ENCODE data around the gene IRGQ. TPM values are rescaled to one million over a fixed set of nuclear protein-coding genes. Genes with fewer than 3 reads are reported as not detected.

Gene IRGQ
- polyA plus RNA-seq, 3 donors, result 1.8 to 49.6 (median 2.9) TPM

GRCh38 chr19:43572171-43572588, 23.8 kb downstream of the IRGQ start:
- Mint-ChIP-seq H3K4me3 (no peak overlapping the region), H3K27ac (peak overlapping the region in 4 of 7 donors; percentile 3 to 43 (median 20)), H3K36me3 (peaks cover 11 to 25% of the 10 kb centered on the region in 2 donors), H3K4me1 (peaks cover 25% of the 10 kb centered on the region), H3K27me3 (ENCODE audit: low read depth in 3 of 3) (peaks cover 0 to 2% (median 0%) of the 10 kb centered on the region in 3 donors), H3K9me3 (no peaks in the 10 kb centered on the region)
- Histone ChIP-seq H4K20me1 (ENCODE audit: insufficient read depth, low read length) (no peaks in the 10 kb centered on the region), H3K79me2 (ENCODE audit: insufficient read depth, low read length) (peaks cover 46% of the 10 kb centered on the region), H3K9me3 (replicated peaks in 1 of 2; ENCODE audit: control insufficient read depth in 1 of 2, insufficient read depth in 1 of 2, low read length in 2 of 2) (no peaks in the 10 kb centered on the region), H3K4me2 (replicated peaks; ENCODE audit: extremely low read depth, low read length, poor library complexity, severe bottlenecking) (no peak overlapping the region), H2AFZ (ENCODE audit: insufficient read depth, low read depth, low read length, poor library complexity, severe bottlenecking) (no peak overlapping the region), H3K27me3 (ENCODE audit: control insufficient read depth in 2 of 2, insufficient read depth in 2 of 2, low read length in 2 of 2) (no peaks in the 10 kb centered on the region), H3K4me1 (ENCODE audit: control insufficient read depth in 1 of 2, insufficient read depth in 2 of 2, low read length in 2 of 2) (peaks cover 18 to 19% of the 10 kb centered on the region in 2 donors), H3K4me3 (replicated peaks in 1 of 3; ENCODE audit: low read depth in 2 of 3, low read length in 3 of 3) (no peak overlapping the region), H3K36me3 (replicated peaks in 1 of 2; ENCODE audit: control insufficient read depth in 1 of 2, insufficient read depth in 2 of 2, low read length in 2 of 2) (peaks cover 0 to 17% of the 10 kb centered on the region in 2 donors), H3K9ac (ENCODE audit: insufficient read depth, low read length, poor library complexity, severe bottlenecking) (no peak overlapping the region), H3K27ac (ENCODE audit: low read depth in 1 of 2, low read length in 2 of 2) (no peak overlapping the region)
- TF ChIP-seq CTCF (IDR thresholded peaks at IDR 0.05), result no peak
- intact Hi-C loops (cut with micrococcal nuclease), result no loop called here
- no peak for DNase-seq
- 100% methylated on average over 1 of the region's 3 CpGs for WGBS (ENCODE audit: insufficient coverage)

GRCh38 chr19:43570174-43570791, 25.7 kb downstream of the IRGQ start:
- H3K27ac ChIP-seq (ENCODE audit: low read depth in 1 of 2, low read length in 2 of 2), result no peak overlapping the region
- peaks cover 50% of the 10 kb centered on the region for H3K79me2 ChIP-seq (ENCODE audit: insufficient read depth, low read length)
- H3K9ac ChIP-seq (ENCODE audit: insufficient read depth, low read length, poor library complexity, severe bottlenecking), result no peak overlapping the region
- peaks cover 0 to 17% of the 10 kb centered on the region in 2 donors for H3K36me3 ChIP-seq (replicated peaks in 1 of 2; ENCODE audit: control insufficient read depth in 1 of 2, insufficient read depth in 2 of 2, low read length in 2 of 2)
- Mint-ChIP-seq H3K4me3 (no peak overlapping the region), H3K27me3 (ENCODE audit: low read depth in 3 of 3) (no peaks in the 10 kb centered on the region), H3K27ac (no peak overlapping the region), H3K9me3 (no peaks in the 10 kb centered on the region), H3K4me1 (peaks cover 20% of the 10 kb centered on the region), H3K36me3 (peaks cover 13 to 28% of the 10 kb centered on the region in 2 donors)
- TF ChIP-seq CTCF (IDR thresholded peaks at IDR 0.05), result no peak
- H3K9me3 ChIP-seq (replicated peaks in 1 of 2; ENCODE audit: control insufficient read depth in 1 of 2, insufficient read depth in 1 of 2, low read length in 2 of 2), result no peaks in the 10 kb centered on the region
- no peak overlapping the region for H3K4me2 ChIP-seq (replicated peaks; ENCODE audit: extremely low read depth, low read length, poor library complexity, severe bottlenecking)
- no peak overlapping the region for H3K4me3 ChIP-seq (replicated peaks in 1 of 3; ENCODE audit: low read depth in 2 of 3, low read length in 3 of 3)
- no peak overlapping the region for H2AFZ ChIP-seq (ENCODE audit: insufficient read depth, low read depth, low read length, poor library complexity, severe bottlenecking)
- peaks cover 9% of the 10 kb centered on the region in 2 donors for H3K4me1 ChIP-seq (ENCODE audit: control insufficient read depth in 1 of 2, insufficient read depth in 2 of 2, low read length in 2 of 2)
- intact Hi-C loops (cut with micrococcal nuclease), result no loop called here
- no peaks in the 10 kb centered on the region for H3K27me3 ChIP-seq (ENCODE audit: control insufficient read depth in 2 of 2, insufficient read depth in 2 of 2, low read length in 2 of 2)
- H4K20me1 ChIP-seq (ENCODE audit: insufficient read depth, low read length), result no peaks in the 10 kb centered on the region
- 61% methylated on average over 4 of the region's 5 CpGs for WGBS (ENCODE audit: insufficient coverage)
- DNase-seq, result no peak

Data from CD14-positive monocyte (primary cell).